ENCODE measurements around the gene FMR1NB. TPM values are rescaled to one million over a fixed set of nuclear protein-coding genes. Genes with fewer than 3 reads are reported as not detected.

Gene FMR1NB
- total and polyA plus RNA-seq, 2 of the 8 experiments (the other 6 are each of a cell fraction or from before 2014, with no cell fraction given) = not detected

DNA sequence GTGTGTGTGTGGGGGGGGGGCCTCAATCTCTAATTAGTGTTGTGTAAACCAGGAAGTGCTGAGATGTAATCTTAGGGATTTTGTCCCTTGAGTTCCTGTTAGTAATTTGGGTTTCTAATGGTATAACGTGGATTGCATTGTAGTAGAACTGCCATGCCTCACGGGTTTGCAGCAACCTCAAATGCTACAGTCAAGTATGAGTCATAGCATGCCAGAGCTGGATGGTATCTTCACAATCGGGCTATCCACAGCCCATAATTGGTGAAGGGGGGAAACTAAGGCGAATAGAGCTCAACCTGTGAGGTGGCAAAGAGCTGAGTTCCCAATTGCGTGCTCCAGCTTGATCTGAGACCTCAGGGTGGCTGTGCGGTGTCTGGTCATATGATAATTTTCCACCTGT lies 2.2 kb upstream of the FMR1NB start:
- no peaks in the 10 kb centered on the region for H3K27me3 ChIP-seq (replicated peaks in 1 of 4; ENCODE audit: control insufficient read depth in 3 of 4, extremely low read depth in 1 of 4, insufficient read depth in 3 of 4, low read length in 3 of 4)
- no peak overlapping the region for H4K91ac ChIP-seq (replicated peaks; ENCODE audit: insufficient read length, low read length)
- H3K9ac ChIP-seq (replicated peaks in 1 of 4; ENCODE audit: extremely low read depth in 1 of 4, low read depth in 3 of 4, low read length in 3 of 4) = no peak overlapping the region
- H2BK12ac ChIP-seq (ENCODE audit: low read depth, low read length) = no peak overlapping the region
- H3K14ac ChIP-seq (ENCODE audit: insufficient read length) = no peak overlapping the region
- no peak for DNase-seq (ENCODE audit: low read depth in 1 of 2, low spot score in 2 of 2)
- H3K4ac ChIP-seq (replicated peaks; ENCODE audit: insufficient read length, low read depth, low read length) = no peak overlapping the region
- H3K23me2 ChIP-seq (ENCODE audit: low read depth, low read length) = no peaks in the 10 kb centered on the region
- H3K9me3 ChIP-seq (ENCODE audit: insufficient read depth in 2 of 2, low read depth in 1 of 2, low read length in 1 of 2) = peaks cover 0 to 3% of the 10 kb centered on the region in 2 experiments; a peak in 1 of 4 replicates
- no peak overlapping the region for H2BK120ac ChIP-seq (replicated peaks; ENCODE audit: low read depth, low read length)
- H4K8ac ChIP-seq (ENCODE audit: extremely low read depth, insufficient read depth, low read length) = no peak overlapping the region
- no peaks in the 10 kb centered on the region for H3K79me1 ChIP-seq (ENCODE audit: low read depth, low read length)
- H4K5ac ChIP-seq (ENCODE audit: insufficient read length, low read depth, low read length) = no peak overlapping the region
- H2BK5ac ChIP-seq (ENCODE audit: low read depth, low read length) = no peak overlapping the region
- ChIA-PET CTCF (ENCODE audit: partially characterized antibody) (no interaction called here), POLR2A (ENCODE audit: partially characterized antibody) (no interaction called here)
- H3K27ac ChIP-seq (ENCODE audit: low read depth, low read length) = no peak overlapping the region
- H3K56ac ChIP-seq (replicated peaks; ENCODE audit: insufficient read length, low read depth, low read length) = no peak overlapping the region
- 92% methylated on average over 4 of the region's 6 CpGs; no CpG with 5 or more reads in 1 of the 2 experiments for whole genome bisulfite sequencing, 2 experiments (ENCODE audit: extremely low coverage in 1 of 2, insufficient coverage in 1 of 2, insufficient read length in 1 of 2, insufficient replicate concordance in 2 of 2, low coverage in 1 of 2, low lambda C conversion rate in 2 of 2, missing lambda C conversion rate in 1 of 2)
- H3K23ac ChIP-seq (ENCODE audit: insufficient read length) = no peak overlapping the region
- no peaks in the 10 kb centered on the region for H3K79me2 ChIP-seq (ENCODE audit: control insufficient read depth in 1 of 2, insufficient read depth in 2 of 2, low read length in 2 of 2)
- H2AK5ac ChIP-seq (ENCODE audit: low read depth, low read length) = no peak overlapping the region
- no peak overlapping the region for H2BK15ac ChIP-seq (ENCODE audit: low read length)
- H2BK20ac ChIP-seq (ENCODE audit: low read length) = no peak overlapping the region
- no peak overlapping the region for H3K18ac ChIP-seq (ENCODE audit: extremely low read depth, low read length)
- no peaks in the 10 kb centered on the region for H4K20me1 ChIP-seq (replicated peaks in 1 of 2; ENCODE audit: control insufficient read depth in 1 of 2, insufficient read depth in 2 of 2, low read length in 2 of 2)
- H3K36me3 ChIP-seq (ENCODE audit: control insufficient read depth in 2 of 4, insufficient read depth in 4 of 4, low read length in 3 of 4) = no peaks in the 10 kb centered on the region
- no peak overlapping the region for H3K4me3 ChIP-seq (ENCODE audit: extremely low read depth in 1 of 4, insufficient read depth in 2 of 4, low read depth in 3 of 4, low read length in 4 of 4)
- FAIRE-seq = no peak
- no peak overlapping the region for H2AFZ ChIP-seq (ENCODE audit: low read length)
- H3K4me2 ChIP-seq (ENCODE audit: insufficient read depth in 1 of 2, low read depth in 2 of 2, low read length in 2 of 2) = no peak overlapping the region
- no peak for TF ChIP-seq POLR2A (IDR thresholded peaks at IDR 0.05; ENCODE audit: control extremely low read depth in 1 of 2, low read depth in 2 of 2, low read length in 2 of 2)
- TF ChIP-seq KDM5A (IDR thresholded peaks at IDR 0.05; ENCODE audit: low read length) = no peak
- TF ChIP-seq NRF1 (IDR thresholded peaks at IDR 0.05; ENCODE audit: low read depth, low read length) = no peak
- TF ChIP-seq, protein P1, sequence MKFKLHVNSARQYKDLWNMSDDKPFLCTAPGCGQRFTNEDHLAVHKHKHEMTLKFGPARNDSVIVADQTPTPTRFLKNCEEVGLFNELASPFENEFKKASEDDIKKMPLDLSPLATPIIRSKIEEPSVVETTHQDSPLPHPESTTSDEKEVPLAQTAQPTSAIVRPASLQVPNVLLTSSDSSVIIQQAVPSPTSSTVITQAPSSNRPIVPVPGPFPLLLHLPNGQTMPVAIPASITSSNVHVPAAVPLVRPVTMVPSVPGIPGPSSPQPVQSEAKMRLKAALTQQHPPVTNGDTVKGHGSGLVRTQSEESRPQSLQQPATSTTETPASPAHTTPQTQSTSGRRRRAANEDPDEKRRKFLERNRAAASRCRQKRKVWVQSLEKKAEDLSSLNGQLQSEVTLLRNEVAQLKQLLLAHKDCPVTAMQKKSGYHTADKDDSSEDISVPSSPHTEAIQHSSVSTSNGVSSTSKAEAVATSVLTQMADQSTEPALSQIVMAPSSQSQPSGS (IDR thresholded peaks at IDR 0.05; ENCODE audit: low read length) = no peak
- TF ChIP-seq GABPA (IDR thresholded peaks at IDR 0.05; ENCODE audit: borderline replicate concordance, insufficient read depth, low read length) = no peak
- no peak for TF ChIP-seq CBX8 (IDR thresholded peaks at IDR 0.05; ENCODE audit: borderline replicate concordance, low read depth, low read length)
- no peak for TF ChIP-seq EGR1 (IDR thresholded peaks at IDR 0.05; ENCODE audit: borderline replicate concordance, low read depth, low read length)
- H3K4me1 ChIP-seq (replicated peaks in 1 of 4; ENCODE audit: control insufficient read depth in 3 of 4, insufficient read depth in 4 of 4, low read length in 3 of 4) = no peaks in the 10 kb centered on the region
